ENCODE data around the gene ASPSCR1. TPM values are rescaled to one million over a fixed set of nuclear protein-coding genes. Genes with fewer than 3 reads are reported as not detected.
A peak's percentile ranks its signal among the peaks of the same experiment; 100 is the strongest.

The ASPSCR1 gene
- total RNA-seq, 1 experiment from 2014 or later, result 54.9 TPM

DNA sequence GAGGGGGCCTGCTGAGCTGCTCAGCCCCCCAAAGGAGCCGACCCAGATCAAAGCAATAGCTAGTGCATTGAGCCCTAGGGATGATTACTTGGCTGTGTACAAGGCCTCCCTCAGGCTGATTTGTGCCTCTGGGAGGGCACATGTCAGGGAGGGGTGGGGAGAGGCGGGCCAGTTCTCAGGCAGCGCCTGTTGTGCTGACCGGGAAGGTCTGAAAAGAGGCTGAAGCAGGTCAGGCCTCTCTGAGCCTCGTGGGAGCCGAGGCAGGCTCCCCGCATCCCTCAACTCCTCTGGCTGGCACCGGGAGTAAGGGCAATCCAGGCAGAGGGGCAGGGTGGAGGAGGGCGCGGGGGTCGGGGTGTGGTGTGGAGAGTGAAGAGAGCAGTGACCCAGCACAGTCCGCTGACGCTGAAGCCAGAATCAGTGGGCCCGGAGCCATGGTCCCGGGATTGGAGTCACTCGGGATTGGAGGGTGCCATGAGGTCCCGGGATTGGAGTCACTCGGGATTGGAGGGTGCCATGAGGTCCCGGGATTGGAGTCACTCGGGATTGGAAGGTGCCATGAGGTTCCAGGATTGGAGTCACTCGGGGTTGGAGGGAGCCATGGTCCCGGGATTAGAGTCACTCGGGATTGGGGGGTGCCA lies 57.1 kb downstream of the ASPSCR1 start:
- Histone ChIP-seq H3K27me3 (ENCODE audit: insufficient read depth, low read depth) (no peaks in the 10 kb centered on the region), H3K4me1 (replicated peaks; ENCODE audit: insufficient read depth) (0 out of 2 replicates have a peak, but pooled peaks cover 6% of the 10 kb centered on the region), H3K79me2 (ENCODE audit: low read depth) (no peaks in the 10 kb centered on the region), H2AFZ (no peak overlapping the region), H3K36me3 (ENCODE audit: low read depth) (no peaks in the 10 kb centered on the region), H3K4me2 (no peak overlapping the region), H3K9me3 (ENCODE audit: insufficient read depth, low read depth) (no peaks in the 10 kb centered on the region), H3K9me2 (ENCODE audit: insufficient read depth) (no peaks in the 10 kb centered on the region), H3K27ac (no peak overlapping the region), H3F3A (ENCODE audit: insufficient read depth, low read depth) (peaks cover 4% of the 10 kb centered on the region; the same call in 1 of the 2 replicates), H4K20me1 (ENCODE audit: insufficient read depth) (no peaks in the 10 kb centered on the region), H3K4me3 (no peak overlapping the region)
- CTCF ChIA-PET, result no interaction called here
- intact Hi-C loops (cut with micrococcal nuclease; ENCODE audit: unreplicated experiment), result loop anchor here (5.0 to 10.0 kb wide), 2 partner anchors 63 to 210 kb away; partner anchors contain the start of gene FASN
- no peak for DNase-seq
- TF ChIP-seq CTCF (conservative IDR thresholded peaks at IDR 0.05) (no peak), EZH2 (IDR thresholded peaks at IDR 0.05; ENCODE audit: low read depth) (no peak)
- POLR2A ChIA-PET (ENCODE audit: unreplicated experiment), result no interaction called here
- BruUV-seq (replicated peaks), result no TSS peak

DNA sequence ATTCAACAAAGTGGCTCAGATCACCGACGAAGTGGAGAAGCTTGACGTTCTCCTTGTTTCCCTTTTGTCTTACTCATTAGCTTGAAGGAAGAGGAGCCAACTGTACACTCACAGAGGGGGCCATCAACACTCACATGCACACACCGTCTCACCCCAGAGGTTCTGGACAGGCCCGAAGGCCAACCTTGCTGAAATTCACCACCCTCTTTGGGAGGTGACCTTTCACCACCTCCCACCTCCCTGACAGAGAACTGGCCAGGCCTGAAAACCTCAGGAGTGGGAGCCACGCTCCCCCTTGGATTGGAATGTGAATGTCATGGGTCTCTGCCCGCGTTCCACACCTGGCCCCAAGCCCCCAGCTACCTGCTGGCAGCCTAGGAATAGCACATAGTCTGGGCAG lies 58.1 kb downstream of the ASPSCR1 start:
- no TSS peak for BruUV-seq (replicated peaks)
- H3K4me1 ChIP-seq (replicated peaks; ENCODE audit: insufficient read depth), result 0 out of 2 replicates have a peak, but pooled peaks cover 6% of the 10 kb centered on the region
- H3K4me3 ChIP-seq, result no peak overlapping the region
- CTCF ChIA-PET, result interaction anchor here (0.7 kb wide), 1 partner anchor 15 kb away, joined by 3 read pairs; no protein-coding TSS in a partner anchor
- H3K79me2 ChIP-seq (ENCODE audit: low read depth), result no peaks in the 10 kb centered on the region
- intact Hi-C loops (cut with micrococcal nuclease; ENCODE audit: unreplicated experiment), result loop anchor here (5.0 to 10.0 kb wide), 2 partner anchors 62 to 209 kb away; partner anchors contain the start of gene FASN
- H3K27me3 ChIP-seq (ENCODE audit: insufficient read depth, low read depth), result no peaks in the 10 kb centered on the region
- H3F3A ChIP-seq (ENCODE audit: insufficient read depth, low read depth), result peaks cover 4% of the 10 kb centered on the region; the same call in 1 of the 2 replicates
- H4K20me1 ChIP-seq (ENCODE audit: insufficient read depth), result no peaks in the 10 kb centered on the region
- H2AFZ ChIP-seq, result no peak overlapping the region
- no peak for DNase-seq
- TF ChIP-seq EZH2 (IDR thresholded peaks at IDR 0.05; ENCODE audit: low read depth) (no peak), CTCF (conservative IDR thresholded peaks at IDR 0.05) (no peak)
- H3K9me3 ChIP-seq (ENCODE audit: insufficient read depth, low read depth), result no peaks in the 10 kb centered on the region
- POLR2A ChIA-PET (ENCODE audit: unreplicated experiment), result no interaction called here
- H3K9me2 ChIP-seq (ENCODE audit: insufficient read depth), result no peaks in the 10 kb centered on the region
- no peak overlapping the region for H3K27ac ChIP-seq
- no peak overlapping the region for H3K4me2 ChIP-seq
- no peaks in the 10 kb centered on the region for H3K36me3 ChIP-seq (ENCODE audit: low read depth)

DNA sequence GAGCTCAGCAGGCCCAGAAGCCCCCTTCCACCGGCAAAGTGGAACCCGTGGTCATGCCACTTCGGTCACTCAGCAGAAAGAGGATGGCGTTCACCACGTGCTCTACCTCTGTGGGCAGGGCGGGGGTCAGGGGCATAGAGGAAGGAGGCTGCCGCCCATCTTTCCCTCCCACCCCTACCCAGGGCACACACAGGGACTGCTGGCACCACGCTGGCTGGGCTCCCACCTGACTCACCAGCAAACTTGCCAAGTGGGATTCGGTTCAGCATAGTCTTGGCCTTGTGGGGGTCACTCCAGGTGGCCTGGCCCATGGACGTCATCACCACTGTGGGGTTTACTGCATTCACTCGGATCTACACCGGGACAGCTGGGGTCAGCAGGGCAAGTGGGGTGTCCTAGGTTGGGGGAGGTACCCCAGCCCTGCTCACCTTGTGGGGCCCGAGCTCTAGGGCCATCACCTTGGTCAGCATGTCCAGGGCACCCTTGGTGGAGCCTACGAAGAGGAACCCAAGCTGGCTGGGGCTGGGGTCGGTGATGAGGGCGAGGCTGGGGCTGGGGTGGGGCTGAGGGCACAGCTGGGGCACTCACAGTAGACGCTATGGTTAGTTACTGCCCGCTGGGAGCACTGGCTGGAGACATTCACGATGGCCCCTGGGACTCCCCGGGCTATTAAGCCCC lies 58.7 kb downstream of the ASPSCR1 start:
- intact Hi-C loops (cut with micrococcal nuclease; ENCODE audit: unreplicated experiment), result loop anchor here (2.0 to 10.0 kb wide), 3 partner anchors 61 to 209 kb away; partner anchors contain the start of gene FASN

More for the DNA sequence above, 58.7 kb downstream of the ASPSCR1 start:
- no peaks in the 10 kb centered on the region for H3K36me3 ChIP-seq (ENCODE audit: low read depth)
- TSS peak; percentile 59 for BruUV-seq (replicated peaks)
- DNase-seq, result no peak
- H3K9me3 ChIP-seq (ENCODE audit: insufficient read depth, low read depth), result no peaks in the 10 kb centered on the region
- H4K20me1 ChIP-seq (ENCODE audit: insufficient read depth), result no peaks in the 10 kb centered on the region
- ChIA-PET CTCF (interaction anchor here (0.7 kb wide), 2 partner anchors 14 to 68 kb away, joined by 3 to 5 read pairs; no protein-coding TSS in a partner anchor), POLR2A (ENCODE audit: unreplicated experiment) (no interaction called here)
- H2AFZ ChIP-seq, result no peak overlapping the region
- 0 out of 2 replicates have a peak, but pooled peaks cover 6% of the 10 kb centered on the region for H3K4me1 ChIP-seq (replicated peaks; ENCODE audit: insufficient read depth)
- H3K4me3 ChIP-seq, result peak overlapping the region; percentile 66; the same call in 1 of the 2 replicates
- H3K27me3 ChIP-seq (ENCODE audit: insufficient read depth, low read depth), result no peaks in the 10 kb centered on the region
- H3K27ac ChIP-seq, result no peak overlapping the region
- no peaks in the 10 kb centered on the region for H3K79me2 ChIP-seq (ENCODE audit: low read depth)
- H3K9me2 ChIP-seq (ENCODE audit: insufficient read depth), result no peaks in the 10 kb centered on the region
- peaks cover 4% of the 10 kb centered on the region; the same call in 1 of the 2 replicates for H3F3A ChIP-seq (ENCODE audit: insufficient read depth, low read depth)
- TF ChIP-seq EZH2 (IDR thresholded peaks at IDR 0.05; ENCODE audit: low read depth), result no peak
- no peak for TF ChIP-seq CTCF (conservative IDR thresholded peaks at IDR 0.05)
- H3K4me2 ChIP-seq, result peak overlapping the region; percentile 90
